HFF-Myc (cell line): ENCODE data around the gene POU2F1.

ENCODE experiments used
- DNase-seq: peaks from one replicate; pipeline ENCODE4 v3.0.0-alpha.2; 2011; ENCODE audit warnings: low read depth; ENCODE audit errors: extremely low read depth
- H3K4me3 ChIP-seq: replicated peaks from 2 replicates; pipeline ENCODE4 v1.5.1; 2011; ENCODE audit warnings: low read depth, mild to moderate bottlenecking, control low read depth, low read length
- TF ChIP-seq, protein P1 (sequence below): IDR thresholded peaks from 2 replicates; pipeline ENCODE4 v1.5.1; 2012; ENCODE audit warnings: mild to moderate bottlenecking, low read depth, low read length, control low read depth; ENCODE audit errors: missing control alignments

Gene POU2F1

DNA sequence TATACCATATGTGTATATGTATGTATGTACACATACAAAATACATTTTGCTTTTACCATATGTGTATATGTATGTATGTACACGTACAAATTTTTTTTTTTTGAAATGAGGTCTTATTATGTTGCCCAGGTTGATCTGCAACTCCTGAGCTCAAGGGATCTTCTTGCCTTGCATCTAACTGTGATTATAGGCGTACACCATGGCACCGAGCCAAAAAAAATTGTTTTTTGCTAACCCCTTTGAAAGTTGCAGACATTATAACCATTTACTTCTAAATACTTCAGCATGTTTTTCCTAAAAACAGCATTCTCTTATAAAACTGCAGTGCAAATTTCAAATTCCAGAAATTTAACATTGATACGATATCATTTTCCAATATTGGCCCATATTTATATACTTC, 147.0 kb downstream of the POU2F1 start:
- H3K4me3 ChIP-seq = no peak overlapping the region
- TF ChIP-seq, protein P1, sequence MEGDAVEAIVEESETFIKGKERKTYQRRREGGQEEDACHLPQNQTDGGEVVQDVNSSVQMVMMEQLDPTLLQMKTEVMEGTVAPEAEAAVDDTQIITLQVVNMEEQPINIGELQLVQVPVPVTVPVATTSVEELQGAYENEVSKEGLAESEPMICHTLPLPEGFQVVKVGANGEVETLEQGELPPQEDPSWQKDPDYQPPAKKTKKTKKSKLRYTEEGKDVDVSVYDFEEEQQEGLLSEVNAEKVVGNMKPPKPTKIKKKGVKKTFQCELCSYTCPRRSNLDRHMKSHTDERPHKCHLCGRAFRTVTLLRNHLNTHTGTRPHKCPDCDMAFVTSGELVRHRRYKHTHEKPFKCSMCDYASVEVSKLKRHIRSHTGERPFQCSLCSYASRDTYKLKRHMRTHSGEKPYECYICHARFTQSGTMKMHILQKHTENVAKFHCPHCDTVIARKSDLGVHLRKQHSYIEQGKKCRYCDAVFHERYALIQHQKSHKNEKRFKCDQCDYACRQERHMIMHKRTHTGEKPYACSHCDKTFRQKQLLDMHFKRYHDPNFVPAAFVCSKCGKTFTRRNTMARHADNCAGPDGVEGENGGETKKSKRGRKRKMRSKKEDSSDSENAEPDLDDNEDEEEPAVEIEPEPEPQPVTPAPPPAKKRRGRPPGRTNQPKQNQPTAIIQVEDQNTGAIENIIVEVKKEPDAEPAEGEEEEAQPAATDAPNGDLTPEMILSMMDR = no peak
- DNase-seq = no peak

DNA sequence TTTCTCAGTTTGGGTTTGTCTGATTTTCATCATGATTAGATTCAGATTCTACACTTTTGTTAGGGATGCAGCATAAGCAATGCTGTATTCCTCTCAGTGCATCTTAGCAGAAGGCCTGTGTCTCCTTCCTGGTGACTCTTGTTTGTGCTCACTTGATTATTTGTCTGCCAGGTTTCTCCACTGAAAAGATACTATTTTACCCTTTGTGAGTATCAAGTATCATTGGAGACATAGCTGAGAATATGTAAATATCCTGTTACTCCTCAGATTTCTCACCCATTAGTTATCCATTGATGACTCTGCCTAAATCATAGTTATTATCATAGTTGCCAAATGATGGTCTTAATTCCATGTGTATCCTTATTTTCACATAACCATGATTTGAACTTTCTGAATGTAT, 148.5 kb downstream of the POU2F1 start:
- no peak overlapping the region for H3K4me3 ChIP-seq
- TF ChIP-seq, protein P1 = no peak
- DNase-seq = no peak

DNA sequence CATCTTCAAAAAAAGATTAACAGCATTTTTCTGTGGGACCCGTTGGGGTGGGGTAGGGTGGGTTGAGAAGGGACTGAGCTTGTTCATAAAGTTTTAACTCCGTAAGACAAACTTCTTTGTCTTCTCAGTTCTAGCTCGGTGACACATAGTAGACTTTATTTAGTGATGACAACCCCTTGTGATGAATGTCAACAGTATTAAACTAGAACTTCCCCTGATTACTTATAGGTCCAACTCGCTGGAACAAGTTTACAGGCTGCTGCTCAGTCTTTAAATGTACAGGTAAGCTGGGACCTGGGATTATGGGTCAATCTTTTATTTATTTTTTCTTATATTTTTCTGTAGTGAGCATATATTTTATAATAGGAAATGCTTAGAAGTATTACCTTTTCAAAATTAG, 149.2 kb downstream of the POU2F1 start:
- no peak for DNase-seq
- H3K4me3 ChIP-seq = no peak overlapping the region
- TF ChIP-seq, protein P1 = no peak

DNA sequence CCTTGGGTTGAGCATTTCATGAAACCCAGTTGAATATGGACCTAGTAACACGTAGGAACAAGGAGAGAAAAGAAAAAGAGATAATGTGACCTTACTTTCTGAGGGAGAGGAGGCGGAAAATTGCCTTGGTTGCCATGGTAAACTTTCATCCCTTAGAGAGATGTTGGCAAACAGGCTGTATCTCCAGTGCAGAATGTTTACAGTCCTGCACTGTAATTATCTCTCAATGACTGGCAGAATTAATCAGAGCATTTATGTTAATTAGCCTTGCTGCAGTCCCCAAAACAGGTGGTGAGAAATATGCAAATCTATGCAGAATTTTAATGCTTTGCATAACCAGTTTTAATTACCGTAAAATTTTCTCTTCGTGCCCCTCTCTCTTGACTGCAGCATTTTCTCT, 150.3 kb downstream of the POU2F1 start:
- no peak overlapping the region for H3K4me3 ChIP-seq
- TF ChIP-seq, protein P1 = no peak
- no peak for DNase-seq

DNA sequence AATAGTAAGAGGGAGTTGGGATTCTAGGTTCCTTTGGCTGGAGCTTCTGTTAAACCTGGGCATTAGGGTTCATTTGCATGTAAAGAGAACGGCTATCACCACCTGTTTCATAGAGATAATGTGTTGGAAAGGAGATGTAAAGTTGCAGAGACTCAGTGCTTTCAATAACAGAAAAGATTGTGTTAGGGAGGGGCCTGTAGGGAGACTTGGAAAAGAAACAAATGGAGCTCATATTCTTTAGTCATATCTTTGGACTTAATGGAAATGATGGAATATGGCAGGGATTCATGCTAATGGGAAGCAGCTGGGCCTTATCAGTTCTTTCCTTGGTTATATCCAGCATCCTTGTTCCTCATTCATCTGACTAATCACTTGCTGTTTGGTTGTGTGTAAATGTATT, 152.7 kb downstream of the POU2F1 start:
- DNase-seq = no peak
- TF ChIP-seq, protein P1 = no peak
- no peak overlapping the region for H3K4me3 ChIP-seq

DNA sequence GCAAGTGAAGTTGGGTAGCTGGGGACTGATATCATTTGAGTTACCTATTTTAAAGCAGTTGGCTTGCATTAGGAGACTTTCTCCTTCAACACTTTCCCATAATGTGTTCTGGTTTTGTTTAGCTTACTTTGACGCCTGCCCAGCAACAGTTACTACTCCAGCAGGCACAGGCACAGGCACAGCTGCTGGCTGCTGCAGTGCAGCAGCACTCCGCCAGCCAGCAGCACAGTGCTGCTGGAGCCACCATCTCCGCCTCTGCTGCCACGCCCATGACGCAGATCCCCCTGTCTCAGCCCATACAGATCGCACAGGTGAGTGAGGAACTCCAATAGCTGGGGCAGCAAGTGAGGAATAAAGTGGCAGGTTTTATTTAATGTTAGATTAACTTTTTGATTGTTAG, 153.3 kb downstream of the POU2F1 start:
- no peak for DNase-seq
- TF ChIP-seq, protein P1 = no peak
- H3K4me3 ChIP-seq = no peak overlapping the region

DNA sequence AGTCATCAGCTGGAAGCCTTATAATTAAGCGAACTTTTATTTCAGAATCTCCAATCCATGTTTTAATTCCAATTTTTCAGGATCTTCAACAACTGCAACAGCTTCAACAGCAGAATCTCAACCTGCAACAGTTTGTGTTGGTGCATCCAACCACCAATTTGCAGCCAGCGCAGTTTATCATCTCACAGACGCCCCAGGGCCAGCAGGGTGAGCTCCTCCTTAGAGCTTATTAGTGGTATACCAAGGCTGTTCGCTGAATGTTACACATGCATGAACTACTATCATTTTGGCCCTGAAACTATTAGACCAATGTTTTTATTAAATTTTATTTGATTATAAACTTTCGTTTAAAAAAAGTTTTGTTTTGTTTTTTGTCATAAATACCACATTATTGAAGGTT, 155.3 kb downstream of the POU2F1 start:
- TF ChIP-seq, protein P1 = no peak
- DNase-seq = no peak
- no peak overlapping the region for H3K4me3 ChIP-seq
